HS-5 (cell line): ENCODE data around the gene NR1D1.

ENCODE experiments used
- DNase-seq: peaks from one replicate; pipeline ENCODE4 v3.0.0-alpha.2; 2012; ENCODE audit warnings: low read depth

Gene NR1D1

GRCh38 chr17:40075201-40075941, 25.0 kb downstream of the NR1D1 start:
- no peak for DNase-seq

- no peak for DNase-seq
These were observed 25.6 kb downstream of the NR1D1 start for GRCh38 chr17:40074871-40075200.

GRCh38 chr17:40074175-40074512, 26.2 kb downstream of the NR1D1 start:
- DNase-seq: no peak

- no peak for DNase-seq
These were observed 26.8 kb downstream of the NR1D1 start for GRCh38 chr17:40073454-40074174.

- no peak for DNase-seq
These were observed 27.5 kb downstream of the NR1D1 start for GRCh38 chr17:40072735-40073346.

- DNase-seq: no peak
These were observed 28.2 kb downstream of the NR1D1 start for GRCh38 chr17:40072040-40072734.

GRCh38 chr17:40071313-40072039, 28.9 kb downstream of the NR1D1 start:
- no peak for DNase-seq

GRCh38 chr17:40070709-40071312, 29.6 kb downstream of the NR1D1 start:
- no peak for DNase-seq

GRCh38 chr17:40069751-40070708, 30.4 kb downstream of the NR1D1 start:
- DNase-seq: no peak

- DNase-seq: no peak
These were observed 31.3 kb downstream of the NR1D1 start for GRCh38 chr17:40068917-40069750.

GRCh38 chr17:40068584-40068916, 31.8 kb downstream of the NR1D1 start:
- no peak for DNase-seq

GRCh38 chr17:40068129-40068581, 32.2 kb downstream of the NR1D1 start:
- no peak for DNase-seq

- DNase-seq: no peak
These were observed 32.7 kb downstream of the NR1D1 start for GRCh38 chr17:40067710-40068109.

- DNase-seq: no peak
These were observed 34.4 kb downstream of the NR1D1 start for GRCh38 chr17:40065769-40066510.

- DNase-seq: no peak
These were observed 35.2 kb downstream of the NR1D1 start for GRCh38 chr17:40064971-40065768.

GRCh38 chr17:40063901-40064531, 36.4 kb downstream of the NR1D1 start:
- DNase-seq: no peak

- no peak for DNase-seq
These were observed 37.1 kb downstream of the NR1D1 start for GRCh38 chr17:40063187-40063771.
